DOHH2 (cell line): ENCODE results near the gene PPFIA2.

ENCODE experiments used
- H3F3A ChIP-seq: fragments of 200-600 bp; sonication (generic), shearing (Covaris generic); 2 replicates; pipeline ENCODE4 v1.6.0; 2016; ENCODE audit warnings: antibody characterized with exemption, mild to moderate bottlenecking; ENCODE audit not compliant: control insufficient read depth, insufficient read depth
- H3K27ac ChIP-seq: fragments of 200-600 bp; sonication (generic); 2 replicates; pipeline ENCODE4 v1.5.1; 2014; ENCODE audit warnings: low read depth, mild to moderate bottlenecking, low read length, moderate library complexity
- H3K27me3 ChIP-seq: fragments of 200-600 bp; sonication (generic); 2 replicates; pipeline ENCODE4 v1.6.1; 2014; ENCODE audit warnings: mild to moderate bottlenecking, low read length, mixed read lengths; ENCODE audit not compliant: control insufficient read depth
- H3K36me3 ChIP-seq: fragments of 200-600 bp; sonication (generic); 2 replicates; pipeline ENCODE4 v1.6.1; 2014; ENCODE audit warnings: mild to moderate bottlenecking, low read length, moderate library complexity, mixed read lengths; ENCODE audit not compliant: control insufficient read depth
- H3K4me1 ChIP-seq: fragments of 200-600 bp; sonication (generic); 2 replicates; pipeline ENCODE4 v1.6.1; 2014; ENCODE audit warnings: mild to moderate bottlenecking, low read length, mixed read lengths; ENCODE audit not compliant: control insufficient read depth
- H3K4me2 ChIP-seq: fragments of 200-600 bp; sonication (generic); 2 replicates; pipeline ENCODE4 v1.6.0; 2014; ENCODE audit warnings: mild to moderate bottlenecking, low read length, moderate library complexity
- H3K4me3 ChIP-seq: fragments of 200-600 bp; sonication (generic); 2 replicates; pipeline ENCODE4 v1.5.1; 2014; ENCODE audit warnings: mild to moderate bottlenecking, low read length, mixed read lengths
- H3K79me2 ChIP-seq: fragments of 200-600 bp; sonication (generic); 2 replicates; pipeline ENCODE4 v1.6.1; 2014; ENCODE audit warnings: mild to moderate bottlenecking, low read length, mixed read lengths; ENCODE audit not compliant: control insufficient read depth
- H3K9me2 ChIP-seq: fragments of 200-600 bp; sonication (generic); replicated peaks from 2 replicates; pipeline ENCODE4 v1.6.1; 2014; ENCODE audit warnings: mild to moderate bottlenecking, low read length, mixed read lengths; ENCODE audit not compliant: control insufficient read depth
- H3K9me3 ChIP-seq: fragments of 200-600 bp; sonication (generic); 2 replicates; pipeline ENCODE4 v1.6.1; 2014; ENCODE audit warnings: antibody characterized with exemption, low read length, mixed read lengths; ENCODE audit not compliant: control insufficient read depth, insufficient read depth
- H4K20me1 ChIP-seq: fragments of 200-600 bp; sonication (generic); 2 replicates; pipeline ENCODE4 v1.6.0; 2014; ENCODE audit warnings: low read depth, mild to moderate bottlenecking, antibody characterized with exemption, low read length, moderate library complexity; ENCODE audit not compliant: control insufficient read depth, insufficient read depth
- CTCF ChIP-seq: fragments of 200-600 bp; sonication (generic); IDR thresholded peaks from one replicate; pipeline ENCODE4 v1.5.1; 2014; ENCODE audit warnings: antibody characterized with exemption, mild to moderate bottlenecking, low read depth, low read length; ENCODE audit not compliant: poor library complexity, severe bottlenecking
- EZH2phosphoT487 ChIP-seq: fragments of 200-600 bp; sonication (generic); IDR thresholded peaks from 2 replicates; pipeline ENCODE4 v1.6.1; 2017; ENCODE audit warnings: borderline replicate concordance, mild to moderate bottlenecking, antibody characterized with exemption, low read length, moderate library complexity, mixed read lengths

The PPFIA2 gene

GRCh38 chr12:81375969-81376368, 383.2 kb downstream of the PPFIA2 start:
- Histone ChIP-seq H3K4me1 (no peaks in the 10 kb centered on the region), H3K9me2 (no peaks in the 10 kb centered on the region; the same call in 1 of the 2 replicates), H3K36me3 (no peaks in the 10 kb centered on the region), H3K4me2 (no peak overlapping the region), H4K20me1 (no peaks in the 10 kb centered on the region), H3K9me3 (no peaks in the 10 kb centered on the region), H3K27me3 (no peaks in the 10 kb centered on the region), H3K27ac (no peak overlapping the region), H3K4me3 (no peak overlapping the region), H3F3A (no peaks in the 10 kb centered on the region), H3K79me2 (no peaks in the 10 kb centered on the region)
- no peak for TF ChIP-seq CTCF
- TF ChIP-seq EZH2phosphoT487: no peak

GRCh38 chr12:81370456-81370855, 388.7 kb downstream of the PPFIA2 start:
- Histone ChIP-seq H3F3A (no peaks in the 10 kb centered on the region), H3K36me3 (no peaks in the 10 kb centered on the region), H3K27me3 (no peaks in the 10 kb centered on the region), H3K4me3 (no peak overlapping the region), H3K9me3 (no peaks in the 10 kb centered on the region), H3K9me2 (no peaks in the 10 kb centered on the region; the same call in 1 of the 2 replicates), H3K4me2 (no peak overlapping the region), H3K4me1 (no peaks in the 10 kb centered on the region), H3K27ac (no peak overlapping the region), H4K20me1 (no peaks in the 10 kb centered on the region), H3K79me2 (no peaks in the 10 kb centered on the region)
- TF ChIP-seq EZH2phosphoT487 (no peak), CTCF (no peak)

- Histone ChIP-seq H3F3A (no peaks in the 10 kb centered on the region), H4K20me1 (no peaks in the 10 kb centered on the region), H3K4me3 (no peak overlapping the region), H3K79me2 (no peaks in the 10 kb centered on the region), H3K9me2 (no peaks in the 10 kb centered on the region; the same call in 1 of the 2 replicates), H3K4me2 (no peak overlapping the region), H3K9me3 (no peaks in the 10 kb centered on the region), H3K36me3 (no peaks in the 10 kb centered on the region), H3K27ac (no peak overlapping the region), H3K4me1 (no peaks in the 10 kb centered on the region), H3K27me3 (no peaks in the 10 kb centered on the region)
- TF ChIP-seq CTCF (no peak), EZH2phosphoT487 (no peak)
Measured at GRCh38 chr12:81369175-81369574, 390.0 kb downstream of the PPFIA2 start.

GRCh38 chr12:81365284-81365683, 393.9 kb downstream of the PPFIA2 start:
- no peaks in the 10 kb centered on the region for H4K20me1 ChIP-seq
- no peaks in the 10 kb centered on the region for H3K36me3 ChIP-seq
- no peak overlapping the region for H3K4me3 ChIP-seq
- TF ChIP-seq EZH2phosphoT487 (no peak), CTCF (no peak)
- no peaks in the 10 kb centered on the region for H3K9me3 ChIP-seq
- H3K27ac ChIP-seq: no peak overlapping the region
- no peaks in the 10 kb centered on the region for H3K9me2 ChIP-seq
- H3K27me3 ChIP-seq: no peaks in the 10 kb centered on the region
- H3K4me1 ChIP-seq: no peaks in the 10 kb centered on the region
- no peak overlapping the region for H3K4me2 ChIP-seq
- H3K79me2 ChIP-seq: no peaks in the 10 kb centered on the region
- H3F3A ChIP-seq: no peaks in the 10 kb centered on the region
